HepG2 (cell line): ENCODE data around the gene DRG1. TPM values are rescaled to one million over a fixed set of nuclear protein-coding genes. Genes with fewer than 3 reads are reported as not detected.

Experiments
- BHLHE40 ChIP-seq: IDR thresholded peaks from 2 replicates; pipeline ENCODE4 v1.6.1; 2011; ENCODE audit warnings: low read length, improper control_type of control experiment
- CREBL2 ChIP-seq: sonication (generic); formaldehyde crosslinking; IDR thresholded peaks from 2 replicates; pipeline ENCODE4 v1.8.1; 2023; ENCODE audit warnings: missing genetic modification reagents, mild to moderate bottlenecking, borderline replicate concordance
- NFYB ChIP-seq: sonication (generic); formaldehyde crosslinking; IDR thresholded peaks from 2 replicates; pipeline ENCODE4 v1.4.0; 2020; ENCODE audit warnings: missing genetic modification reagents
- SETDB1 ChIP-seq: sonication (generic); formaldehyde crosslinking; IDR thresholded peaks from 2 replicates; pipeline ENCODE4 v1.5.1; 2020; ENCODE audit warnings: missing genetic modification reagents, mild to moderate bottlenecking, borderline replicate concordance
- SMC3 ChIP-seq: IDR thresholded peaks from 2 replicates; pipeline ENCODE4 v1.6.1; 2011; ENCODE audit warnings: low read length, improper control_type of control experiment
- STAG1 ChIP-seq: sonication (generic); formaldehyde crosslinking; IDR thresholded peaks from 2 replicates; pipeline ENCODE4 v1.4.0; 2020; ENCODE audit warnings: missing genetic modification reagents
- ZFX ChIP-seq: sonication (generic); formaldehyde crosslinking; IDR thresholded peaks from 2 replicates; pipeline ENCODE4 v1.4.0; 2020; ENCODE audit warnings: mild to moderate bottlenecking, low read depth, missing genetic modification reagents, moderate library complexity
- ZFY ChIP-seq: sonication (generic); formaldehyde crosslinking; IDR thresholded peaks from 2 replicates; pipeline ENCODE4 v1.4.0; 2020; ENCODE audit warnings: missing genetic modification reagents
- ZMAT3 ChIP-seq: sonication (generic); formaldehyde crosslinking; conservative IDR thresholded peaks from 2 replicates; pipeline ENCODE4 v1.7.0; 2021; ENCODE audit warnings: missing genetic modification reagents
- ZNF121 ChIP-seq: sonication (generic); formaldehyde crosslinking; IDR thresholded peaks from 2 replicates; pipeline ENCODE4 v1.5.0; 2020; ENCODE audit warnings: mild to moderate bottlenecking, missing genetic modification reagents
- ZNF230 ChIP-seq: sonication (generic); formaldehyde crosslinking; IDR thresholded peaks from 2 replicates; pipeline ENCODE4 v1.4.0; 2020; ENCODE audit warnings: mild to moderate bottlenecking, missing genetic modification reagents
- ZNF407 ChIP-seq: sonication (generic); formaldehyde crosslinking; IDR thresholded peaks from one replicate; pipeline ENCODE4 v1.5.1; 2020; ENCODE audit warnings: mild to moderate bottlenecking, missing genetic modification reagents; ENCODE audit errors: not compliant biosample characterization
- polyA plus RNA-seq, 8 experiments: library from polyadenylated mRNA; depleted of rRNA in 3 of 8; stranded (reverse) in 7 of 8; unstranded in 1 of 8; fragments of >200 nt; fragmentation: Illumina TruSeq in 4 of 8; extraction: Trizol in 4 of 8; gene quantifications; 2 replicates each; pipeline versions ENCODE4 v1.2.1 to v1.2.3, GENCODE V29; 2011 to 2016; ENCODE audit warnings: low read depth in 4 of 8, missing spikeins in 1 of 8, mixed read lengths in 1 of 8; ENCODE audit not compliant: insufficient read depth in 1 of 8
- total RNA-seq, 5 experiments: library from RNA; depleted of rRNA; stranded (reverse); fragments of >200 nt; fragmentation: Illumina TruSeq; extraction: Trizol; gene quantifications; 2 replicates each; pipeline ENCODE4 v1.2.3, GENCODE V29; 2016; ENCODE audit warnings: low read depth in 1 of 5

DRG1 gene
- total and polyA plus RNA-seq, 2 of the 13 experiments (the other 11 are each of a cell fraction or from before 2014, with no cell fraction given), result 59.0 to 94.8 TPM

DNA sequence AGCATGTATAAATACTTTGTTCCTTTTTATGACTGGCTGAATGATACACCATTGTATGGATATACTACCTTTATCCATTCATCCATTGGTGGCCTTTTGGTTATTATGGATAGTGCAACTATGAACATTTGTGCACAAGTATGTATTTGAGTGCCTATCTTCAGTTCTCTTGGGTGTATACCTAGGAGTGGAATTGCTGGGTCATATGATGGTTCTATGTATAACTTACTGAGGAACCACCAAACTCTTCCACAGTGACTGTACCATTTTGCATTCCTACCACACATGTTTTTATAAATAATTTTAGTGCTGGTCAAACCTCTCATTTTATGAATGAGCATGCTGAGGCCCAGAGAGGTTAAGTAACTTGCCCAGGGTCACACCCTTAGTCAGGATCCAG is 49.4 kb upstream of the DRG1 start (continued):
- TF ChIP-seq ZNF407 (CRISPR knock-in tag), result no peak
- TF ChIP-seq NFYB (CRISPR knock-in tag), result no peak
- TF ChIP-seq BHLHE40, result no peak
- no peak for TF ChIP-seq CREBL2
- no peak for TF ChIP-seq ZFY (CRISPR knock-in tag)
- TF ChIP-seq ZMAT3 (CRISPR knock-in tag), result no peak
- TF ChIP-seq STAG1 (CRISPR knock-in tag), result no peak
- TF ChIP-seq SMC3, result no peak
- TF ChIP-seq ZNF230 (CRISPR knock-in tag), result no peak
- TF ChIP-seq ZNF121 (CRISPR knock-in tag), result no peak
- no peak for TF ChIP-seq ZFX (CRISPR knock-in tag)
- no peak for TF ChIP-seq SETDB1 (CRISPR knock-in tag)
